Subcutaneous adipose tissue (tissue), 4 donors: Measurements from ENCODE around the gene GDPD5. TPM values are rescaled to one million over a fixed set of nuclear protein-coding genes. Genes with fewer than 3 reads are reported as not detected.

Experiments used
- total RNA-seq, 4 donors: library from RNA; depleted of rRNA; stranded (reverse); fragments of >200 nt; gene quantifications; one replicate each; pipeline ENCODE4 v1.1.0, GENCODE V29; 2016
- TF ChIP-seq, protein P1 (sequence below): fragments of 450-650 bp; IDR thresholded peaks from one replicate; pipeline ENCODE4 v1.5.1; 2016; ENCODE audit warnings: low read depth, mild to moderate bottlenecking, control low read depth, antibody characterized with exemption, moderate library complexity

GDPD5 gene
- total RNA-seq, 4 donors from 2014 or later: 19.2 to 96.8 (median 32.6) TPM

DNA sequence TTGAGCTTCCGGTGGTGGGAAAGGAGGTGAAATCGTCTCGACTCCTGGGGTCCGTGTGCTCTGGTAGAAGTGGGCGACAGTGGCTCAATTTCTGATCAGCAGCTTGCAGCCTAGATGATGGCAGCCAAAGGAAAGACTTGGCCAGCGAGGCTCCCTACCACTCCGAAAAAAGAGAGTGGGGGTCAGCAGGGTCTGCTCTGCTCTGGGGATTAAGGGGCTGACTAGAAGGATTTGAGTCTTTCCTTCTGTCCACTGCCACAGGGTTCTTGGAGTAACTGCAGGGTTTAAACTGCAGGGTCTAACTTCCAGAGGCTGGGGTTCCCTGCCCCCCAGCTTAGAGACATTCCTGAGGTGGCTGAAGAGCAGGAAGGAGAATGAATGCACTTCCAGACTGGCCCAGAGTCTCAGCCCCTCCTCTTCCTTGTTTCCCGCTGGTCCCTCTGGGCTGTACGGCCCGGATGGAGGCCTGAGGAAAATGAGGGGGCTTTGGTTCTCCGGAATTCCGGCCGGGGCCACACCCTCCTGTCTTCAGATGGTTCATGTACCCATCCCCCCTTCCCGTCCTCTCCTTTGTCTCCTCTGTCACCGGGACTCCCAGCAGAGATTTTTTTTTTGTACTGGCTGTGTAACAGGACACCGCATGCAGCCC is 37.2 kb upstream of the GDPD5 start:
- TF ChIP-seq, protein P1, sequence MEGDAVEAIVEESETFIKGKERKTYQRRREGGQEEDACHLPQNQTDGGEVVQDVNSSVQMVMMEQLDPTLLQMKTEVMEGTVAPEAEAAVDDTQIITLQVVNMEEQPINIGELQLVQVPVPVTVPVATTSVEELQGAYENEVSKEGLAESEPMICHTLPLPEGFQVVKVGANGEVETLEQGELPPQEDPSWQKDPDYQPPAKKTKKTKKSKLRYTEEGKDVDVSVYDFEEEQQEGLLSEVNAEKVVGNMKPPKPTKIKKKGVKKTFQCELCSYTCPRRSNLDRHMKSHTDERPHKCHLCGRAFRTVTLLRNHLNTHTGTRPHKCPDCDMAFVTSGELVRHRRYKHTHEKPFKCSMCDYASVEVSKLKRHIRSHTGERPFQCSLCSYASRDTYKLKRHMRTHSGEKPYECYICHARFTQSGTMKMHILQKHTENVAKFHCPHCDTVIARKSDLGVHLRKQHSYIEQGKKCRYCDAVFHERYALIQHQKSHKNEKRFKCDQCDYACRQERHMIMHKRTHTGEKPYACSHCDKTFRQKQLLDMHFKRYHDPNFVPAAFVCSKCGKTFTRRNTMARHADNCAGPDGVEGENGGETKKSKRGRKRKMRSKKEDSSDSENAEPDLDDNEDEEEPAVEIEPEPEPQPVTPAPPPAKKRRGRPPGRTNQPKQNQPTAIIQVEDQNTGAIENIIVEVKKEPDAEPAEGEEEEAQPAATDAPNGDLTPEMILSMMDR: no peak

DNA sequence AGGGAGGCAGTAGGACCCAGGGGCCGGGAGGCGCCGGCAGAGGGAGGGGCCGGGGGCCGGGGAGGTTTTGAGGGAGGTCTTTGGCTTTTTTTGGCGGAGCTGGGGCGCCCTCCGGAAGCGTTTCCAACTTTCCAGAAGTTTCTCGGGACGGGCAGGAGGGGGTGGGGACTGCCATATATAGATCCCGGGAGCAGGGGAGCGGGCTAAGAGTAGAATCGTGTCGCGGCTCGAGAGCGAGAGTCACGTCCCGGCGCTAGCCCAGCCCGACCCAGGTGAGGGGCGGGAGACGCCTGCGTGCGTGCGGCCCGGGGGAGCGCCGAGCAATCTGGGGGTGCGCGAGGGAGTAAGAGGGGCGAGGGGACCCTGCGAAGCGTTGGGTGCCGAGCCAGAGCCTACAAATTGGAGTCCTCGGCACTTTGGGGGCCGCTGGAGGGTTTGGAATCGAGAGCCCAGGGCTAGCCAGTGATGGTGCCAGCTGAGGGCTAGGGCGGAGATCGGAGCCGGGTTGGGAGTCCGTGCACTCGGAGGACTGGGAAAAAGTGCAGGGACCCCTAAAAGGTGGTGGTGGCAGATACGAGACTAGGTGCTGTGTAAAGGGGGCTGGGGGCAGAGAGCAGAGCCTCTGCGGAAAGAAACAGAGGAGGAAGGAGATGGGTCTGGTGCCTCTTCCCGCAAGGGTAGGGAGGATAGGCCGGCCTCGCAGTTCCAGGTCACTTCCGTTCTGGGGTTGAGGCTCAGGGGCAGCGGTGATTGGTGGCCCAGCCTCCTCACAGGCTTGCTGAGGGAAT is 36.5 kb upstream of the GDPD5 start, which contains the start of gene SERPINH1:
SERPINH1 (plus strand) TSS at position 206 of the 788 bp plus-strand sequence. CDS start 4,097 bp downstream, outside the sequence.
- TF ChIP-seq, protein P1: no peak

DNA sequence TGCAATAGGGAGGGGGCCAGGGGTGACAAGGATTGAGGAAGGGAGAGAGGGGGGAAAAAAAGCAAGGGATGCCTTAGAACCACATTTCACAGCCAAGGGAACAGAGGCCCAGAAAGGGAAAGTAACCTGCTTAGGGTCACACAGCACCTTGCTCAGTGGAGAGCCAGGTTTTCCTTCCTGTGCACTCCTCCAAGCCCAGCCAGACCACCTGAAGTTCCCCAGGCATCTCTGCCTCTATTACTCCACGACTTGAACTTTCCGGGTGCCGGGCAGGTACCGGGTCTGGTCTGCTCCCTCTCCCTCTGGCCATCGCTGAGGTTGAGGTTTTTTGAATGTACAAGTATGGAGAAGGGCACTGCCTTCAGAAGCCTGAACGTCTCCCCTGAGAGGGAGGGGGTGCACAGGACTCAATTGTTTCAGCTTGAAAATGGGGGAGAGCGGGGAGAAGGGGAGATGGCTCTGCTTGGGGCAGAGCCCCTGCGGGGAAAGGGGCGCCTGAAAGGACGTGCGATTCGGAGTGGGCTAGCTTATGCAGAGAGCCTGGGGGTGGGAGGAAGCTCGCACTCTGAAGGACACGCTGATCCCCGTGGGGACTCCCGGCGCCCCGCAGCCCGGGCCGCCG is 35.8 kb upstream of the GDPD5 start:
- TF ChIP-seq, protein P1: no peak

DNA sequence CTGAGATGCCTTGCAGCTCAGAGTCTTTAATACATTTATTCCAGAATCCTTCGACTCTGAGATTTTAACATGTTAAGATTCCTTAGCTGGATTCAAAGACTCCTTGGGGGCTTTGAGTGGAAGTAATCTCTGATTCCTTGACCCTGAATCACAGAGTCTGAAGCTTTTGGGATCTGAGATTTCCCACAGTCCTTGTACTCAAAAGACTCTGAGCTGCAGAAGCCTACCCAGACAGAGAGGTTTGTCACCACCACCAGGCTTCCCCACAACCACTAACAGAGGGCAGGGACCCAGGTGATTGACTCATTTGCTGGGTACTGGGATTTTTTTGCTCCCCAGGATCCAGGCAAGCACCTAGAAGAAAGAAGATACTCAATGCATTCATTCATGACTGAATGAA is 34.9 kb upstream of the GDPD5 start:
- TF ChIP-seq, protein P1: no peak

DNA sequence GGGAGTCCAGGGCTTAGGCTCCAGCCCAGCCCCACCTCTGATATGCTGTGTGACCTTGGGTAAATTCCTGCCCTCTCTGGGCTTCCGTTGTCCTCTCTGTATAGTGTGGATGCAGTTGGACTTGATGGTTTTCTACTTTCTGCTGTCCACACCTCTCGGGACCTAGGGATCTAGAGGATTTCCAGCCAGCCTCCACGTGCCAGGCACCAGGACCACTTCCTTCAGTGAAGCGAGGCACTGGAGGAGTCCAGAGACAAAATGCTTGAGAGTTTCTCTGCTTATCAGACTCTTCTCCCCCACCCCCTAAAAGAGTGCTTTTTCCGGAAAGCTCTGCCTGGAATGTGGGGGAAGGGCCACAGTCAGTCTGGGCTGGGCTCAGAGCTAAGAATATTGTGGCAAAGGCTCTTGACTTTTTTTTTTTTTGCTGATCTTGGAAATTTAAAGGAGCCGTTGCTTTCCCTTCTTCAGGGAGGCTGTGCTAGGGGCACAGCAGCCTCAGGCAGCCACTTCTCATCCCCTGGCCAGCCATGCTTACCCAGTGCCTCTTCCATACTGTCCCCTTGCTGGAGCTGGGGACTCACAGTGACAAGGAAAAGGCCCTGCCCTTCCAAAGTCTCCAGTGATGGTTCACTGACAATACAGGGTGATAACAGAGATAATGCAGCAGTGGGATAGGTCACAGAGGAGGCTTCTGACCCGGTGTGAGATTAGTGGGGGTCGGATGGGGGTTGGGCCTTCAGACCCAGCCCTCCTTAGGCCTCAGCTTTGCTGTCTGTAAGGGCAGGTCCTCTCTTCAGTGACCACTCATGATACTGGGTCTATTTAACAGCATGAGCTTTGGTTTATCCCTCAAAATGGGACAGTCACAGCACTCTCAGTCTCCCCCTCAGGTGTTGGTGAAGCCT is 33.5 kb upstream of the GDPD5 start:
- TF ChIP-seq, protein P1: no peak

DNA sequence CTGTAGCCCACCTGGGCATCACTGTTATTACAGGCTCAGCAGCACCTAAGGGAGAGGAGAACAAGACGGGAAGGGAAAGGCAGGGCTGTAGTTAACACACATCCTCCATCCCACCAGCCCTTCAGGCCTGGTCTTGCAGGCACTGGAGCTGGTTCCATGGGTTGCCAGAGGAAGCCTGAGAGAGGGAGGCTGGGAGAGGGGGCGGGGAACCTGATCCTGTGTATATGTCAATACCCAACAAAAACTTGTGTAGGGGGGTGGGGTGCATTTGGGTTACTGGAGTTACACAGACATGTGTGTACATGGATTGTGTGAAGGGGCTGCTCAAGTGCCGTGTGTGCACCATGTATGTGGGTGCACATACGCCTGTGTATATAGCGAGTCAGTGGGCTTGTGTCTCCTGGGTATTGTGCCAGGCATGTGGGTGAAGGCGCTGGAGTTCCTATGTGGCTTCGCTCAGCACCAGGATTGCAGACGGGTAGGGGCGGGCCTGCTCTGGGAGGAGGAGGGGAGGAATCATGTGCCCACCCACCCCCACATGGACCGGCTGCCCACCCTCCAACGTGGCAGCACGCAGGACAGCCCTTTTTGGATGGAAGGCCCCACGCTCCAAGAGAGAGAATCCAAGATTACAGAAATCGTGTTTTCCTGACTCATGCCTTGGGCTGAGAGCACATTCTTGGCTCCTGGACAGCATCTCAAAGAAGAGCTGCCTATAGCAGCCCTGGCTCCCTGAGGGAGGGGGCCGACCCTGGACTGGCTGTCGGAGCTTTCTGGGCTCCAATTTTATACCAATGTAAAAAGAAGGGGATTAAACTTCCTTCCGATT is 32.1 kb upstream of the GDPD5 start:
- TF ChIP-seq, protein P1: no peak
